Vagina (tissue), 2 donors: ENCODE measurements around the gene FRMPD4.

Source experiments
- POLR2A ChIP-seq, 2 donors: fragments of 450-650 bp; IDR thresholded peaks; one replicate each; pipeline ENCODE4 v1.6.1; 2017; ENCODE audit warnings: antibody characterized with exemption in 2 of 2, mild to moderate bottlenecking in 2 of 2, moderate library complexity in 2 of 2
- TF ChIP-seq, protein P1 (sequence below), 3 experiments: fragments of 450-650 bp in 2 of 3; fragments of 200-600 bp in 1 of 3; sonication (generic) in 1 of 3; IDR thresholded peaks; one replicate each; pipeline ENCODE4 v1.5.1; 2017 to 2019; ENCODE audit warnings: antibody characterized with exemption in 3 of 3, mild to moderate bottlenecking in 2 of 3, moderate library complexity in 2 of 3

DNA sequence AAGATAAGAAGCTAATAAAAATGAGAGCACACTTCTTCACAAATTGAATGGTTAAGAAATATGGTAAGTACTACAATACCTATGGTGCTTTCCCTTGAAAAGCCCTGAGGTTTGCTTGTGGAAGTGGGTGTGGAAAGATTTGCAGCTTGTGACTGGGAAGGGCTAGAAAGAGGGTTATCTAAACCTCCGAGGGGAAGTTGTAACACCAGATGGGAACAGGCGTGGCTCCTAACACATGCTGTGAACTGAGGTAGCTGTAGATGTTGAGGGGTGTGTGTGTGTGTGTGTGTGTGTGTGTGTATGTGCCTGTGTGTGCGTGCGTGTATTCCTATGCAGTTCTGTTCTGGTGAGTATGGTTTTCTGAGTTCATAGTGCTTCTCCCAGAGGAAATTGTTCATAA lies 21.5 kb downstream of the FRMPD4 start:
- TF ChIP-seq, protein P1, sequence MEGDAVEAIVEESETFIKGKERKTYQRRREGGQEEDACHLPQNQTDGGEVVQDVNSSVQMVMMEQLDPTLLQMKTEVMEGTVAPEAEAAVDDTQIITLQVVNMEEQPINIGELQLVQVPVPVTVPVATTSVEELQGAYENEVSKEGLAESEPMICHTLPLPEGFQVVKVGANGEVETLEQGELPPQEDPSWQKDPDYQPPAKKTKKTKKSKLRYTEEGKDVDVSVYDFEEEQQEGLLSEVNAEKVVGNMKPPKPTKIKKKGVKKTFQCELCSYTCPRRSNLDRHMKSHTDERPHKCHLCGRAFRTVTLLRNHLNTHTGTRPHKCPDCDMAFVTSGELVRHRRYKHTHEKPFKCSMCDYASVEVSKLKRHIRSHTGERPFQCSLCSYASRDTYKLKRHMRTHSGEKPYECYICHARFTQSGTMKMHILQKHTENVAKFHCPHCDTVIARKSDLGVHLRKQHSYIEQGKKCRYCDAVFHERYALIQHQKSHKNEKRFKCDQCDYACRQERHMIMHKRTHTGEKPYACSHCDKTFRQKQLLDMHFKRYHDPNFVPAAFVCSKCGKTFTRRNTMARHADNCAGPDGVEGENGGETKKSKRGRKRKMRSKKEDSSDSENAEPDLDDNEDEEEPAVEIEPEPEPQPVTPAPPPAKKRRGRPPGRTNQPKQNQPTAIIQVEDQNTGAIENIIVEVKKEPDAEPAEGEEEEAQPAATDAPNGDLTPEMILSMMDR (IDR thresholded peaks at IDR 0.05), result no peak
- no peak for TF ChIP-seq POLR2A (IDR thresholded peaks at IDR 0.05)
